Breast epithelium (tissue), 3 donors: ENCODE measurements around the gene BFSP2.

ENCODE experiments used
- POLR2A ChIP-seq: fragments of 450-650 bp; IDR thresholded peaks from one replicate; pipeline ENCODE4 v1.6.1; 2016; ENCODE audit warnings: antibody characterized with exemption, mild to moderate bottlenecking, moderate library complexity
- TF ChIP-seq, protein P1 (sequence below), 3 donors: fragments of 450-650 bp; IDR thresholded peaks; one replicate each; pipeline ENCODE4 v1.5.1; 2016 to 2017; ENCODE audit warnings: antibody characterized with exemption in 3 of 3, mild to moderate bottlenecking in 3 of 3, moderate library complexity in 3 of 3

DNA sequence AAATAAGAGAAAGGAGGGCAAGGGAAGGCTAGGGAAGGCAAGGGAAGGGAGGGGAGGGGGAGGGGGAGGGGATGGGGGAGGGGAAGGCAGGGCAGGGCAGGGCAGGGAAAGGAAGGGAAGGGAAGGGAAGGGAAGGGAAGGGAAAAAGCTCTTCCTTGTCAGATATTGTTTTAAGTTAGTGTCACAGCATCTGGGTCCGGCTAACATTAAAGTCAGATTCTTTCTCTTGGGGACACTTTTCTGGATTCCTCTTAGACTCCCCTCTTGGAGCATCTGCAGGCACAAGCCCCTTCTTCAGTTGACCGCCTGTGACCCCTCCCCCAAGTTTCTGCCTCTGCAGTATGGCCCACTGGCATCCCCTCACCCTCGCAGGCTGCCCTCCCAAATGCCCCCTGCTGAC, 26.0 kb downstream of the BFSP2 start:
- TF ChIP-seq, protein P1, sequence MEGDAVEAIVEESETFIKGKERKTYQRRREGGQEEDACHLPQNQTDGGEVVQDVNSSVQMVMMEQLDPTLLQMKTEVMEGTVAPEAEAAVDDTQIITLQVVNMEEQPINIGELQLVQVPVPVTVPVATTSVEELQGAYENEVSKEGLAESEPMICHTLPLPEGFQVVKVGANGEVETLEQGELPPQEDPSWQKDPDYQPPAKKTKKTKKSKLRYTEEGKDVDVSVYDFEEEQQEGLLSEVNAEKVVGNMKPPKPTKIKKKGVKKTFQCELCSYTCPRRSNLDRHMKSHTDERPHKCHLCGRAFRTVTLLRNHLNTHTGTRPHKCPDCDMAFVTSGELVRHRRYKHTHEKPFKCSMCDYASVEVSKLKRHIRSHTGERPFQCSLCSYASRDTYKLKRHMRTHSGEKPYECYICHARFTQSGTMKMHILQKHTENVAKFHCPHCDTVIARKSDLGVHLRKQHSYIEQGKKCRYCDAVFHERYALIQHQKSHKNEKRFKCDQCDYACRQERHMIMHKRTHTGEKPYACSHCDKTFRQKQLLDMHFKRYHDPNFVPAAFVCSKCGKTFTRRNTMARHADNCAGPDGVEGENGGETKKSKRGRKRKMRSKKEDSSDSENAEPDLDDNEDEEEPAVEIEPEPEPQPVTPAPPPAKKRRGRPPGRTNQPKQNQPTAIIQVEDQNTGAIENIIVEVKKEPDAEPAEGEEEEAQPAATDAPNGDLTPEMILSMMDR (IDR thresholded peaks at IDR 0.05) = no peak
- TF ChIP-seq POLR2A = no peak
